WTC11 (cell line): ENCODE data around the gene SNX3. TPM values are rescaled to one million over a fixed set of nuclear protein-coding genes. Genes with fewer than 3 reads are reported as not detected.

Source experiments
- ATAC-seq: fragments of 200-7000 bp; cut with Tn5 transposase; 2 replicates; pipeline ENCODE4 v1.10.0; 2021; ENCODE audit warnings: mild to moderate bottlenecking, moderate library complexity
- CTCF ChIA-PET: fragments of 300-600 bp; sonication (Branson Sonifier 250); formaldehyde crosslinking; loops from one replicate; lab custom pipeline; 2021; ENCODE audit warnings: antibody characterized with exemption; lab: Charles Lee
- POLR2A ChIA-PET: fragments of 350-600 bp; sonication (Branson Sonifier 250); formaldehyde crosslinking; loops from one replicate; lab custom pipeline; 2021; ENCODE audit warnings: antibody characterized with exemption; lab: Charles Lee
- DNase-seq: peaks from one replicate; pipeline ENCODE4 v3.0.0; 2021; ENCODE audit warnings: low spot score
- H3K27ac Mint-ChIP-seq: 2 replicates; pipeline ENCODE4 v1.8.0; 2021; ENCODE audit warnings: mixed read lengths
- H3K27me3 Mint-ChIP-seq: 2 replicates; pipeline ENCODE4 v1.8.0; 2021; ENCODE audit warnings: low read depth, mild to moderate bottlenecking, moderate library complexity, mixed read lengths
- H3K36me3 Mint-ChIP-seq: 2 replicates; pipeline ENCODE4 v1.8.0; 2021; ENCODE audit warnings: mixed read lengths
- H3K4me1 Mint-ChIP-seq: 2 replicates; pipeline ENCODE4 v1.8.0; 2022; ENCODE audit warnings: mixed read lengths
- H3K4me3 Mint-ChIP-seq: 2 replicates; pipeline ENCODE4 v1.8.0; 2021; ENCODE audit warnings: mild to moderate bottlenecking, moderate library complexity, mixed read lengths
- H3K9me3 Mint-ChIP-seq: 2 replicates; pipeline ENCODE4 v1.8.0; 2021; ENCODE audit warnings: mixed read lengths
- ATF2 ChIP-seq: sonication (generic); formaldehyde crosslinking; IDR thresholded peaks from 2 replicates; pipeline ENCODE4 v1.8.1; 2022; ENCODE audit warnings: low read depth, missing genetic modification reagents, borderline replicate concordance
- CBFB ChIP-seq: sonication (generic); formaldehyde crosslinking; IDR thresholded peaks from 2 replicates; pipeline ENCODE4 v1.8.1; 2022; ENCODE audit warnings: mild to moderate bottlenecking, low read depth, missing genetic modification reagents
- ETV6 ChIP-seq: sonication (generic); formaldehyde crosslinking; IDR thresholded peaks from 2 replicates; pipeline ENCODE4 v1.8.1; 2022; ENCODE audit warnings: mild to moderate bottlenecking, missing genetic modification reagents
- GTF2I ChIP-seq: fragments of 250-450 bp; sonication (Bioruptor Pico); conservative IDR thresholded peaks from 2 replicates; pipeline ENCODE4 v1.4.0; 2021; ENCODE audit warnings: mild to moderate bottlenecking
- IRF1 ChIP-seq: sonication (generic); formaldehyde crosslinking; IDR thresholded peaks from 2 replicates; pipeline ENCODE4 v1.8.0; 2023; ENCODE audit warnings: missing genetic modification reagents
- OVOL2 ChIP-seq: fragments of 250-450 bp; sonication (Bioruptor Pico); IDR thresholded peaks from 2 replicates; pipeline ENCODE4 v1.9.0; 2021; ENCODE audit warnings: mild to moderate bottlenecking, borderline replicate concordance
- TCF7 ChIP-seq: sonication (generic); formaldehyde crosslinking; IDR thresholded peaks from 2 replicates; pipeline ENCODE4 v1.8.0; 2022; ENCODE audit warnings: mild to moderate bottlenecking, low read depth, missing genetic modification reagents, moderate library complexity
- USF1 ChIP-seq: sonication (generic); formaldehyde crosslinking; IDR thresholded peaks from 2 replicates; pipeline ENCODE4 v1.8.0; 2022; ENCODE audit warnings: mild to moderate bottlenecking, missing genetic modification reagents
- ZMAT4 ChIP-seq: fragments of 250-450 bp; sonication (Bioruptor Pico); IDR thresholded peaks from 2 replicates; pipeline ENCODE4 v1.9.0; 2021; ENCODE audit warnings: mild to moderate bottlenecking
- ZNF219 ChIP-seq: sonication (generic); formaldehyde crosslinking; IDR thresholded peaks from 2 replicates; pipeline ENCODE4 v1.8.0; 2023; ENCODE audit warnings: missing genetic modification reagents, mild to moderate bottlenecking, borderline replicate concordance
- ZNF232 ChIP-seq: sonication (generic); formaldehyde crosslinking; IDR thresholded peaks from 2 replicates; pipeline ENCODE4 v1.8.0; 2022; ENCODE audit warnings: mild to moderate bottlenecking, missing genetic modification reagents
- ZNF281 ChIP-seq: sonication (generic); formaldehyde crosslinking; IDR thresholded peaks from 2 replicates; pipeline ENCODE4 v1.8.0; 2023; ENCODE audit warnings: mild to moderate bottlenecking, missing genetic modification reagents
- ZNF317 ChIP-seq: sonication (generic); formaldehyde crosslinking; IDR thresholded peaks from 2 replicates; pipeline ENCODE4 v1.8.1; 2023; ENCODE audit warnings: low read depth, mild to moderate bottlenecking, moderate library complexity, missing genetic modification reagents, borderline replicate concordance
- ZNF671 ChIP-seq: fragments of 250-450 bp; sonication (Bioruptor Pico); IDR thresholded peaks from 2 replicates; pipeline ENCODE4 v1.8.0; 2021; ENCODE audit warnings: mild to moderate bottlenecking
- total RNA-seq: library from RNA; stranded (reverse); gene quantifications from 3 replicates; pipeline ENCODE4 v1.2.3, GENCODE V29; 2021
- TF ChIP-seq, protein P1 (sequence below): sonication (generic); formaldehyde crosslinking; IDR thresholded peaks from 2 replicates; pipeline ENCODE4 v1.8.1; 2023; ENCODE audit warnings: mild to moderate bottlenecking, missing genetic modification reagents
- TF ChIP-seq, protein P2 (sequence below): fragments of 250-450 bp; sonication (Bioruptor Pico); conservative IDR thresholded peaks from 2 replicates; pipeline ENCODE4 v1.9.0; 2021; ENCODE audit warnings: mild to moderate bottlenecking
- TF ChIP-seq, protein P3 (sequence below): sonication (generic); formaldehyde crosslinking; conservative IDR thresholded peaks from 2 replicates; pipeline ENCODE4 v1.8.1; 2022; ENCODE audit warnings: mild to moderate bottlenecking, missing genetic modification reagents
- TF ChIP-seq, protein P4 (sequence below): sonication (generic); formaldehyde crosslinking; IDR thresholded peaks from 2 replicates; pipeline ENCODE4 v1.8.0; 2022; ENCODE audit warnings: mild to moderate bottlenecking, missing genetic modification reagents
- TF ChIP-seq, protein P5 (sequence below): fragments of 250-450 bp; sonication (Bioruptor Pico); IDR thresholded peaks from 2 replicates; pipeline ENCODE4 v2.1.2; 2022; ENCODE audit warnings: mild to moderate bottlenecking, moderate library complexity

SNX3 gene
- total RNA-seq, 1 experiment from 2014 or later = 66.1 TPM

- CTCF ChIA-PET = no interaction called here
- DNase-seq (no peak), ATAC-seq (no peak)
- Mint-ChIP-seq H3K4me1 (no peaks in the 10 kb centered on the region), H3K4me3 (no peak overlapping the region), H3K27me3 (no peaks in the 10 kb centered on the region; the same call in 1 of the 2 replicates), H3K27ac (0 out of 2 replicates have a peak overlapping the region, but pooled peaks have one; percentile 26), H3K36me3 (no peaks in the 10 kb centered on the region), H3K9me3 (no peaks in the 10 kb centered on the region)
- TF ChIP-seq CBFB (CRISPR knock-in tag) = no peak
- no peak for TF ChIP-seq ZNF317 (CRISPR knock-in tag)
- TF ChIP-seq TCF7 = no peak
- TF ChIP-seq, protein P1, sequence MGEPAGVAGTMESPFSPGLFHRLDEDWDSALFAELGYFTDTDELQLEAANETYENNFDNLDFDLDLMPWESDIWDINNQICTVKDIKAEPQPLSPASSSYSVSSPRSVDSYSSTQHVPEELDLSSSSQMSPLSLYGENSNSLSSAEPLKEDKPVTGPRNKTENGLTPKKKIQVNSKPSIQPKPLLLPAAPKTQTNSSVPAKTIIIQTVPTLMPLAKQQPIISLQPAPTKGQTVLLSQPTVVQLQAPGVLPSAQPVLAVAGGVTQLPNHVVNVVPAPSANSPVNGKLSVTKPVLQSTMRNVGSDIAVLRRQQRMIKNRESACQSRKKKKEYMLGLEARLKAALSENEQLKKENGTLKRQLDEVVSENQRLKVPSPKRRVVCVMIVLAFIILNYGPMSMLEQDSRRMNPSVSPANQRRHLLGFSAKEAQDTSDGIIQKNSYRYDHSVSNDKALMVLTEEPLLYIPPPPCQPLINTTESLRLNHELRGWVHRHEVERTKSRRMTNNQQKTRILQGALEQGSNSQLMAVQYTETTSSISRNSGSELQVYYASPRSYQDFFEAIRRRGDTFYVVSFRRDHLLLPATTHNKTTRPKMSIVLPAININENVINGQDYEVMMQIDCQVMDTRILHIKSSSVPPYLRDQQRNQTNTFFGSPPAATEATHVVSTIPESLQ (CRISPR knock-in tag) = no peak
- TF ChIP-seq ZMAT4 (CRISPR knock-in tag) = no peak
- no peak for TF ChIP-seq ZNF232 (CRISPR knock-in tag)
- POLR2A ChIA-PET = no interaction called here
Observed at GRCh38 chr6:108288742-108289141, 27.9 kb upstream of the SNX3 start.

DNA sequence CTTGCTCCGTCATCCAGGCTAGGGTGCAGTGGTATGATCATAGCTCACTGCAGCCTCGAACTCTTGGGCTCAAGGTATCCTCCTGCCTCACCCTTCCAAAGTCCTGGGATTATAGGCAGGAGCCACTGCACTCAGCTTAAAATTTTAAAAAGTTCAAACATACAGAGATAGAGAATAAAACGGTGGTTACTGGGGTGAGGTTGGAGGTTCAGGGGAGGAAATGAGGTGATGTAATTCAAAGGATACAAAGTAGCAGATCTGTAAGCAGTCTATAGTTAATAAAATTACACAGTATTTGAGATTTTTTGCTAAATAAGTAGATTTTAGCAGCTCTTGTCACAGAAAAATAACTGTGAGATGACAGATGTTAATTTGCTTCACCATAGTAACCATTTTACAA is 26.5 kb upstream of the SNX3 start:
- TF ChIP-seq ZNF281 (CRISPR knock-in tag) (no peak), ZNF671 (CRISPR knock-in tag) (no peak), OVOL2 (CRISPR knock-in tag) (no peak), ZNF219 (CRISPR knock-in tag) (no peak), ETV6 (CRISPR knock-in tag) (no peak), ZNF317 (CRISPR knock-in tag) (no peak), IRF1 (CRISPR knock-in tag) (no peak), USF1 (no peak), CBFB (CRISPR knock-in tag) (no peak), ATF2 (no peak), GTF2I (CRISPR knock-in tag) (no peak)
- TF ChIP-seq, protein P2, sequence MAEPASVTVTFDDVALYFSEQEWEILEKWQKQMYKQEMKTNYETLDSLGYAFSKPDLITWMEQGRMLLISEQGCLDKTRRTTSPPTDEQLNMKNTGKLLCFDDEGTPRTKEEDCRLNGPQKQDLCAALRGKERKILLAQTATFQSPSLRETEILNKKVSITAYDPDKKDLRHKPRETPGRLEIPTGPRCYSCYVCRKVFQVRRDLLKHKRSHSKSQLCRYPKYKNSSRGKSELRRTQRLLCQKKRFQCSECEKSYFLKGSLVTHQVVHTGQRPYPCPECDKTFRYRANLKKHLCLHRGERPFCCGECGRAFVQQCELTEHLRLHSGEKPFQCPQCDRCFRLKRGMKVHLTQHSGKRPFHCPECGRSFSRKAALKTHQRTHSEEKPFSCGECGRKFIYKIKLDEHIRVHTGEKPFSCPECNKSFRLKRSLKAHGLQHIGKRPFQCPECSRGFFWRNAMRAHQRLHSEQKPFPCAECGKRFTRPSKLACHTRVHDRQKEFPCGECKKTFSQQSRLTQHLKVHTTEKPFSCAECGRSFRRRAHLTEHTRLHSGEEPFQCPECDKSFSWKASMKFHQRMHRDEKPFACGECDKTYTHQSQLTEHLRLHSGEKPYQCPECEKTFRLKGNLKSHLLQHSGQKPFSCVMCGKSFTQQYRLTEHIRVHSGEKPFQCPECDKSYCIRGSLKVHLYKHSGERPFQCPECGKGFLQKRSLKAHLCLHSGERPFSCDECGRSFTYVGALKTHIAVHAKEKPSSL (CRISPR knock-in tag) = no peak
- TF ChIP-seq, protein P3, sequence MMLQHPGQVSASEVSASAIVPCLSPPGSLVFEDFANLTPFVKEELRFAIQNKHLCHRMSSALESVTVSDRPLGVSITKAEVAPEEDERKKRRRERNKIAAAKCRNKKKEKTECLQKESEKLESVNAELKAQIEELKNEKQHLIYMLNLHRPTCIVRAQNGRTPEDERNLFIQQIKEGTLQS (CRISPR knock-in tag) = no peak
- TF ChIP-seq, protein P4, sequence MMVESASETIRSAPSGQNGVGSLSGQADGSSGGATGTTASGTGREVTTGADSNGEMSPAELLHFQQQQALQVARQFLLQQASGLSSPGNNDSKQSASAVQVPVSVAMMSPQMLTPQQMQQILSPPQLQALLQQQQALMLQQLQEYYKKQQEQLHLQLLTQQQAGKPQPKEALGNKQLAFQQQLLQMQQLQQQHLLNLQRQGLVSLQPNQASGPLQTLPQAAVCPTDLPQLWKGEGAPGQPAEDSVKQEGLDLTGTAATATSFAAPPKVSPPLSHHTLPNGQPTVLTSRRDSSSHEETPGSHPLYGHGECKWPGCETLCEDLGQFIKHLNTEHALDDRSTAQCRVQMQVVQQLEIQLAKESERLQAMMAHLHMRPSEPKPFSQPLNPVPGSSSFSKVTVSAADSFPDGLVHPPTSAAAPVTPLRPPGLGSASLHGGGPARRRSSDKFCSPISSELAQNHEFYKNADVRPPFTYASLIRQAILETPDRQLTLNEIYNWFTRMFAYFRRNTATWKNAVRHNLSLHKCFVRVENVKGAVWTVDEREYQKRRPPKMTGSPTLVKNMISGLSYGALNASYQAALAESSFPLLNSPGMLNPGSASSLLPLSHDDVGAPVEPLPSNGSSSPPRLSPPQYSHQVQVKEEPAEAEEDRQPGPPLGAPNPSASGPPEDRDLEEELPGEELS (CRISPR knock-in tag) = no peak
- TF ChIP-seq, protein P5, sequence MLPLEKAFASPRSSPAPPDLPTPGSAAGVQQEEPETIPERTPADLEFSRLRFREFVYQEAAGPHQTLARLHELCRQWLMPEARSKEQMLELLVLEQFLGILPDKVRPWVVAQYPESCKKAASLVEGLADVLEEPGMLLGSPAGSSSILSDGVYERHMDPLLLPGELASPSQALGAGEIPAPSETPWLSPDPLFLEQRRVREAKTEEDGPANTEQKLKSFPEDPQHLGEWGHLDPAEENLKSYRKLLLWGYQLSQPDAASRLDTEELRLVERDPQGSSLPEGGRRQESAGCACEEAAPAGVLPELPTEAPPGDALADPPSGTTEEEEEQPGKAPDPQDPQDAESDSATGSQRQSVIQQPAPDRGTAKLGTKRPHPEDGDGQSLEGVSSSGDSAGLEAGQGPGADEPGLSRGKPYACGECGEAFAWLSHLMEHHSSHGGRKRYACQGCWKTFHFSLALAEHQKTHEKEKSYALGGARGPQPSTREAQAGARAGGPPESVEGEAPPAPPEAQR = no peak
- no peaks in the 10 kb centered on the region for H3K4me1 Mint-ChIP-seq
- ATAC-seq (no peak), DNase-seq (no peak)
- H3K27me3 Mint-ChIP-seq = no peaks in the 10 kb centered on the region; the same call in 1 of the 2 replicates
- H3K27ac Mint-ChIP-seq = no peak overlapping the region
- ChIA-PET CTCF (no interaction called here), POLR2A (no interaction called here)
- no peak overlapping the region for H3K4me3 Mint-ChIP-seq
- H3K36me3 Mint-ChIP-seq = no peaks in the 10 kb centered on the region
- no peaks in the 10 kb centered on the region for H3K9me3 Mint-ChIP-seq
